Measurements from ENCODE around the gene IL10. TPM values are rescaled to one million over a fixed set of nuclear protein-coding genes. Genes with fewer than 3 reads are reported as not detected.

IL10 gene
- total RNA-seq, 4 donors from 2014 or later, result 0.49 to 1.6 (median 1.0) TPM; not detected in 1

- H3K4me1 ChIP-seq, result no peaks in the 10 kb centered on the region
- no peaks in the 10 kb centered on the region for H3K27me3 ChIP-seq
- TF ChIP-seq EP300 (IDR thresholded peaks at IDR 0.05) (no peak), POLR2A (IDR thresholded peaks at IDR 0.05) (no peak), POLR2AphosphoS5 (IDR thresholded peaks at IDR 0.05) (no peak), CTCF (IDR thresholded peaks at IDR 0.05) (no peak)
- H3K27ac ChIP-seq, result no peak overlapping the region
- no peaks in the 10 kb centered on the region for H3K9me3 ChIP-seq
- no peaks in the 10 kb centered on the region for H3K36me3 ChIP-seq
- H3K4me3 ChIP-seq, result no peak overlapping the region
- no peak for DNase-seq (ENCODE audit: low spot score in 2 of 2)
- WGBS, result 67% methylated on average over 8 of the region's 8 CpGs
Observed at GRCh38 chr1:206803221-206803730, 31.0 kb upstream of the IL10 start.

GRCh38 chr1:206802401-206802800 is 30.1 kb upstream of the IL10 start:
- Histone ChIP-seq H3K27ac (no peak overlapping the region), H3K36me3 (no peaks in the 10 kb centered on the region), H3K4me3 (no peak overlapping the region), H3K27me3 (no peaks in the 10 kb centered on the region), H3K4me1 (no peaks in the 10 kb centered on the region), H3K9me3 (no peaks in the 10 kb centered on the region)
- DNase-seq (ENCODE audit: low spot score in 2 of 2), result no peak
- no peak for TF ChIP-seq CTCF (IDR thresholded peaks at IDR 0.05)
- TF ChIP-seq POLR2A (IDR thresholded peaks at IDR 0.05), result no peak
- TF ChIP-seq EP300 (IDR thresholded peaks at IDR 0.05), result no peak
- no peak for TF ChIP-seq POLR2AphosphoS5 (IDR thresholded peaks at IDR 0.05)
- WGBS, result 87% methylated on average over 4 of the region's 4 CpGs

DNA sequence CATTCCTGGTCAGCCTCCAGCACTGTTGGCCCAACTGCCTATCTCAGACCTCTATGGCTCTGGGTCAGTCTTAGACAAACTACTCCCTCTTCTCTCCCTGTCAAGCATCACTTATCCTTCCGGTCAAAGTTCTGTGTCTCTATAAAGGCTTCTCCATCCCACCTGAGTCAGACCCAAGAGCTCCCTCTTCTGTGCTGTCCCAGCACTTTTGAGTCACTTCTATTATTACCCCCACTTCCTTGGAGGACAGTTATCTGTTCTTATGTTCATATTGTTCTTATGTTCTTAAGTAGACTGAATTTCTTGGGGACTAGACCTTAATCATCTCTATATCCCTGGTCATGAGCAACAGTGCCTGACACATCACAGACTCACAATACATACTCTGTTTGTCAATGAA is 29.2 kb upstream of the IL10 start:
- Histone ChIP-seq H3K27me3 (no peaks in the 10 kb centered on the region), H3K9me3 (no peaks in the 10 kb centered on the region), H3K36me3 (no peaks in the 10 kb centered on the region), H3K27ac (no peak overlapping the region), H3K4me1 (no peaks in the 10 kb centered on the region), H3K4me3 (no peak overlapping the region)
- 96% methylated on average over 1 of the region's 1 CpG for WGBS
- DNase-seq (ENCODE audit: low spot score in 2 of 2), result no peak
- TF ChIP-seq CTCF (IDR thresholded peaks at IDR 0.05) (no peak), POLR2AphosphoS5 (IDR thresholded peaks at IDR 0.05) (no peak), POLR2A (IDR thresholded peaks at IDR 0.05) (no peak), EP300 (IDR thresholded peaks at IDR 0.05) (no peak)

DNA sequence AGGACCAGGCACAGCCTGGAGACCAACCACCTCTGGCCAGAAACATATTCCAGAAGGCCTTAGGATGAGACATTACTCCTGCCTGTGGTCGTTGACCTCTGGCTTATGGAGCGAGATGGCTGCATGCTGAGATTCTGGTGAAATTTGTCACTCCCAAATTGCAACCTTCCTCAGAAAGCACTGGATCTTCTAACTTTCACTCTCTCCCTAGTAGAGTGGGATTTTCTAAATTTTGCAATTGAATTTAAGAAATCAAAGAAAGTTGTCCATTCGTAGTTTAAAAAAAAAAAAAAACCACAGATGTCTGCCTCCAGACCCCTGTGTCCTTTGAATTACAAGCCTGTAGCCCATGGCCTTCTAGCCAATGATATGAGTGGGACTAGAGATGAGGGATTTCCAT is 28.6 kb upstream of the IL10 start:
- Histone ChIP-seq H3K36me3 (no peaks in the 10 kb centered on the region), H3K4me1 (no peaks in the 10 kb centered on the region), H3K27me3 (no peaks in the 10 kb centered on the region), H3K9me3 (no peaks in the 10 kb centered on the region), H3K4me3 (no peak overlapping the region), H3K27ac (no peak overlapping the region)
- 91% methylated on average over 3 of the region's 3 CpGs for WGBS
- no peak for DNase-seq (ENCODE audit: low spot score in 2 of 2)
- TF ChIP-seq POLR2AphosphoS5 (IDR thresholded peaks at IDR 0.05) (no peak), POLR2A (IDR thresholded peaks at IDR 0.05) (no peak), EP300 (IDR thresholded peaks at IDR 0.05) (no peak), CTCF (IDR thresholded peaks at IDR 0.05) (no peak)

DNA sequence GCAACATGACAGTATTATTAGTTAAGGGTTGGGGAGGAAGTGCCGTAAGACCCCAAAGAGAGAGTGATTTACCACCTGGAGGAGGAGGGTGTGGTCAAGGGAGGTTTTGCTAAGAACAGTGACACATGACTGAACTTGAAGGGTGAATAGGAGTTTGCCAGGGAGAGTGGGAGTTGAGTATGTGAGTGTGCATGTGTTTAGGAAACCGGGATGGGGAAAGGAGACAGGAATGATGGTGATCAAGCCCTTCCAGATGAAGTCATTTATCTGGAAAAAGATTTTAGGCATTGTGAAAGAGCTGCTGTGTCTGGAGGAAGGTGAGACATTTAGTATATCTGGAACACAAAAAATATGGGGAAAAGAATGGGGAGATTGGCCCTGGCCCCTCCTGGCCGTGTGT is 28.1 kb upstream of the IL10 start:
- no peaks in the 10 kb centered on the region for H3K27me3 ChIP-seq
- H3K4me1 ChIP-seq, result no peaks in the 10 kb centered on the region
- no peaks in the 10 kb centered on the region for H3K9me3 ChIP-seq
- H3K36me3 ChIP-seq, result no peaks in the 10 kb centered on the region
- DNase-seq (ENCODE audit: low spot score in 2 of 2), result no peak
- H3K27ac ChIP-seq, result no peak overlapping the region
- 49% methylated on average over 3 of the region's 3 CpGs for WGBS
- TF ChIP-seq EP300 (IDR thresholded peaks at IDR 0.05), result no peak
- TF ChIP-seq POLR2A (IDR thresholded peaks at IDR 0.05), result no peak
- no peak for TF ChIP-seq CTCF (IDR thresholded peaks at IDR 0.05)
- TF ChIP-seq POLR2AphosphoS5 (IDR thresholded peaks at IDR 0.05), result no peak
- H3K4me3 ChIP-seq, result no peak overlapping the region

All from suprapubic skin (tissue), 4 donors.